ENCODE data around the gene TSPAN9. TPM values are rescaled to one million over a fixed set of nuclear protein-coding genes. Genes with fewer than 3 reads are reported as not detected.

TSPAN9 gene
- total RNA-seq, 1 donor from 2014 or later: 7.8 TPM

- H3K36me3 Mint-ChIP-seq: no peaks in the 10 kb centered on the region
- Histone ChIP-seq H3F3A (ENCODE audit: low read depth) (no peaks in the 10 kb centered on the region), H3K27me3 (no peaks in the 10 kb centered on the region), H3K9ac (no peak overlapping the region), H3K4me2 (no peak overlapping the region), H3K9me3 (ENCODE audit: low read depth) (no peaks in the 10 kb centered on the region), H3K4me1 (peaks cover 24% of the 10 kb centered on the region), H3K27ac (no peak overlapping the region), H3K36me3 (no peaks in the 10 kb centered on the region), H2AFZ (replicated peaks) (no peak overlapping the region), H4K20me1 (ENCODE audit: low read depth) (peaks cover 19% of the 10 kb centered on the region), H3K4me3 (no peak overlapping the region), H3K79me2 (ENCODE audit: low read depth) (no peaks in the 10 kb centered on the region)
- no peak overlapping the region for H3K4me3 Mint-ChIP-seq
- DNase-seq (ENCODE audit: low spot score): no peak
- TF ChIP-seq EZH2phosphoT487 (IDR thresholded peaks at IDR 0.05): no peak
- TF ChIP-seq EZH2 (IDR thresholded peaks at IDR 0.05): no peak
- no peak overlapping the region for H3K27ac Mint-ChIP-seq
- peaks cover 73% of the 10 kb centered on the region for H3K4me1 Mint-ChIP-seq
- H3K27me3 Mint-ChIP-seq (ENCODE audit: insufficient read depth, low read depth): peaks cover 7% of the 10 kb centered on the region
- no peaks in the 10 kb centered on the region for H3K9me3 Mint-ChIP-seq
Measured at GRCh38 chr12:3152892-3153291, 75.7 kb downstream of the TSPAN9 start.

GRCh38 chr12:3154006-3154405 is 76.8 kb downstream of the TSPAN9 start:
- Histone ChIP-seq H3K79me2 (ENCODE audit: low read depth) (no peaks in the 10 kb centered on the region), H3K4me1 (peaks cover 28% of the 10 kb centered on the region), H3K4me3 (no peak overlapping the region), H3F3A (ENCODE audit: low read depth) (no peaks in the 10 kb centered on the region), H3K27ac (no peak overlapping the region), H2AFZ (replicated peaks) (no peak overlapping the region), H3K36me3 (no peaks in the 10 kb centered on the region), H3K27me3 (no peaks in the 10 kb centered on the region), H4K20me1 (ENCODE audit: low read depth) (peaks cover 18% of the 10 kb centered on the region), H3K9ac (no peak overlapping the region), H3K4me2 (no peak overlapping the region), H3K9me3 (ENCODE audit: low read depth) (no peaks in the 10 kb centered on the region)
- peaks cover 7% of the 10 kb centered on the region for H3K27me3 Mint-ChIP-seq (ENCODE audit: insufficient read depth, low read depth)
- no peak for DNase-seq (ENCODE audit: low spot score)
- H3K27ac Mint-ChIP-seq: no peak overlapping the region
- H3K4me3 Mint-ChIP-seq: no peak overlapping the region
- TF ChIP-seq CTCF (IDR thresholded peaks at IDR 0.05) (no peak), EZH2 (IDR thresholded peaks at IDR 0.05) (no peak), EZH2phosphoT487 (IDR thresholded peaks at IDR 0.05) (no peak)
- no peaks in the 10 kb centered on the region for H3K36me3 Mint-ChIP-seq
- H3K9me3 Mint-ChIP-seq: no peaks in the 10 kb centered on the region
- peaks cover 76% of the 10 kb centered on the region for H3K4me1 Mint-ChIP-seq

- H3K4me3 Mint-ChIP-seq: no peak overlapping the region
- peaks cover 5% of the 10 kb centered on the region for H3K9me3 Mint-ChIP-seq
Measured at GRCh38 chr12:3155702-3156370, 78.7 kb downstream of the TSPAN9 start.

More at GRCh38 chr12:3155702-3156370, 78.7 kb downstream of the TSPAN9 start:
- H3K9ac ChIP-seq: no peak overlapping the region
- no peaks in the 10 kb centered on the region for H3K36me3 ChIP-seq
- H3K4me1 ChIP-seq: peaks cover 29% of the 10 kb centered on the region
- no peak overlapping the region for H3K4me2 ChIP-seq
- H3K9me3 ChIP-seq (ENCODE audit: low read depth): no peaks in the 10 kb centered on the region
- H2AFZ ChIP-seq (replicated peaks): no peak overlapping the region
- H3K27ac ChIP-seq: no peak overlapping the region
- H3K36me3 Mint-ChIP-seq: no peaks in the 10 kb centered on the region
- no peaks in the 10 kb centered on the region for H3F3A ChIP-seq (ENCODE audit: low read depth)
- peaks cover 13% of the 10 kb centered on the region for H4K20me1 ChIP-seq (ENCODE audit: low read depth)
- peaks cover 63% of the 10 kb centered on the region for H3K4me1 Mint-ChIP-seq
- H3K4me3 ChIP-seq: no peak overlapping the region
- no peak for TF ChIP-seq CTCF (IDR thresholded peaks at IDR 0.05)
- no peak for TF ChIP-seq EZH2 (IDR thresholded peaks at IDR 0.05)
- no peak for TF ChIP-seq EZH2phosphoT487 (IDR thresholded peaks at IDR 0.05)
- H3K27me3 ChIP-seq: no peaks in the 10 kb centered on the region
- H3K27me3 Mint-ChIP-seq (ENCODE audit: insufficient read depth, low read depth): peaks cover 4% of the 10 kb centered on the region
- H3K79me2 ChIP-seq (ENCODE audit: low read depth): no peaks in the 10 kb centered on the region
- H3K27ac Mint-ChIP-seq: peak overlapping the region; percentile 44
- no peak for DNase-seq (ENCODE audit: low spot score)
